GM19043 (cell line): Measurements from ENCODE around the gene NETO1.

Source experiments
- ATAC-seq: cut with Tn5 transposase; IDR thresholded peaks from one replicate; pipeline ENCODE4 v1.9.1; 2021; ENCODE audit warnings: low read depth; ENCODE audit not compliant: unreplicated experiment

The NETO1 gene

GRCh38 chr18:72738136-72738535, 129.7 kb downstream of the NETO1 start:
- ATAC-seq = no peak

- ATAC-seq = no peak
These were observed 140.0 kb downstream of the NETO1 start for GRCh38 chr18:72727776-72728175.

- no peak for ATAC-seq
These were observed 140.6 kb downstream of the NETO1 start for GRCh38 chr18:72727038-72727655.

- no peak for ATAC-seq
These were observed 141.6 kb downstream of the NETO1 start for GRCh38 chr18:72726201-72726600.

DNA sequence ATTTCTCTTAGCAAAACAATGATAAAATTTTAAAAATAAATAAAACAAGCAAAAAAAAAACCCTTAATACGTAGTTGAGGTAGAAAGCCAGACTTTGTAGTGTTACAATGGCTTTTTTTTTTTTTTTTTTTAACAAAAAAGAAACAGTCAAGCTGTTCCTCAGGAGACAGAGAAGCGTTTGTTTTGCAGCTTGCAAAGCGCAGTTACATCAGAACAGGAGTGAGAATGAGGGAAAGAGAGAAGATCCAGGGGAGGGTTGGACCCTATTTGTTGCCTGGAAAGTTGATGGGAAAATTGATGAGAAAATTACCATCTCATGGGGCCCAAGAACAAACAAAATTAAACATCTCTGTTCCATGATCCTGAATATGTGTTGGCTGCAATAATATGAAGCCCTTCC, 146.5 kb downstream of the NETO1 start:
- ATAC-seq = no peak

- ATAC-seq = no peak
These were observed 147.7 kb downstream of the NETO1 start for GRCh38 chr18:72720116-72720515.

- ATAC-seq = no peak
These were observed 163.6 kb downstream of the NETO1 start for GRCh38 chr18:72704202-72704601.

- ATAC-seq = no peak
These were observed 166.7 kb downstream of the NETO1 start for GRCh38 chr18:72700961-72701710.

DNA sequence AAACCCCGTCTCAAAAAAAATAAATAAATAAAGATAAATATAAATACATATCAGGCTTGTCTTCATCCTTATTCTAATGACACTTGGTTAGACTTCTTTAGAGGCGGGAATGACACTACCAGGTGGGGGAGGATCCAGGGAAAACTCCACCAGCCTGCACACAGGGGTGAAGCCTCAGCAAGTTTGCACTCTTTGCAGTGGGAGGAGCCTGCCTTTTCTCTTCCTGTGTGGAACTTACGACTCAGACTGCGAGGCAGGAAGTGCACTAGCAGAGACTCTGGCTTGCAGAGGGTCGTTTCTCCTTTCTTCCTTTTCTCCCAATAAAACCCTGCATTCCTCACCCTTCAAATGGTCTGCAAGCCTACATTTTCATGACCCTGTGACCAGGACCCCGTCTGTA, 170.1 kb downstream of the NETO1 start:
- ATAC-seq = no peak

DNA sequence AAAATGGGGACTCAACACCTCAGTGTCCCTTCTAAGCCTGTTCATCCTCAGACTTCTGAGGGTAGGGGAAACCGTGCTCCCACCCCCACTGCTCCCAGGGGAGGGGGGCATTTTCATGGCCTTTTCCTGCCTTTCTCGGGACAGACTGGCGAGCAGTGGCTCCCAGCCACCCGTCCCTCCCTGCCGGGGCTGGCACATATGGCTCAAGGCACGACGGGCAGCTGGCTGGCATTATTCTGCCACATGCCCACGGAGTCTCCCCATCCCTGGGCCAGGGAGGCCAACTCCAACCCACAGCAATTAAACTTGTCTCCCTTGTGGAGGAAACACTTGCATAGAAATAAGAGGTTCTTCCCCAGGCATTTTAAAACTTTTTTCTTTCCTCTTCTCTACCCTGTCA, 175.2 kb downstream of the NETO1 start:
- ATAC-seq = no peak
